ENCODE measurements around the gene COL4A1.
"Not testable (repeated sequence)": the region's sequence is repeated elsewhere in the genome, so short reads cannot be mapped to it uniquely, and the experiment has no call there.

The COL4A1 gene

GRCh38 chr13:110119935-110120905 lies 186.7 kb downstream of the COL4A1 start:
- FAIRE-seq (peak; percentile 59), DNase-seq (ENCODE audit: low spot score) (peak; percentile 74)

GRCh38 chr13:110118106-110118505 lies 188.9 kb downstream of the COL4A1 start:
- DNase-seq (ENCODE audit: low spot score) (no peak), FAIRE-seq (no peak)

GRCh38 chr13:110116072-110116487 lies 190.9 kb downstream of the COL4A1 start:
- no peak for FAIRE-seq
- no peak for DNase-seq (ENCODE audit: low spot score)

- FAIRE-seq, result no peak
Observed at GRCh38 chr13:110115591-110115990, 191.4 kb downstream of the COL4A1 start.

GRCh38 chr13:110114316-110114715 lies 192.6 kb downstream of the COL4A1 start:
- no peak for FAIRE-seq
- DNase-seq (ENCODE audit: low spot score), result no peak

More at GRCh38 chr13:110115591-110115990, 191.4 kb downstream of the COL4A1 start:
- no peak for DNase-seq (ENCODE audit: low spot score)

GRCh38 chr13:110113284-110113764 lies 193.6 kb downstream of the COL4A1 start:
- DNase-seq (ENCODE audit: low spot score) (peak; percentile 77), FAIRE-seq (no peak)

GRCh38 chr13:110112379-110112778 lies 194.6 kb downstream of the COL4A1 start:
- FAIRE-seq; DNase-seq (ENCODE audit: low spot score): not testable (repeated sequence)

GRCh38 chr13:110110783-110111182 lies 196.2 kb downstream of the COL4A1 start:
- DNase-seq (ENCODE audit: low spot score) (no peak), FAIRE-seq (no peak)

GRCh38 chr13:110109910-110110309 lies 197.0 kb downstream of the COL4A1 start:
- DNase-seq (ENCODE audit: low spot score) (peak; percentile 86), FAIRE-seq (peak; percentile 84)

GRCh38 chr13:110109140-110109783 lies 197.7 kb downstream of the COL4A1 start:
- no peak for DNase-seq (ENCODE audit: low spot score)
- FAIRE-seq, result no peak

GRCh38 chr13:110108348-110109139 lies 198.4 kb downstream of the COL4A1 start:
- FAIRE-seq, result peak; percentile 50
- DNase-seq (ENCODE audit: low spot score), result peak; percentile 84

- DNase-seq (ENCODE audit: low spot score), result no peak
- FAIRE-seq, result no peak
Observed at GRCh38 chr13:110107568-110108347, 199.2 kb downstream of the COL4A1 start.

- DNase-seq (ENCODE audit: low spot score), result no peak
- no peak for FAIRE-seq
Observed at GRCh38 chr13:110106726-110107125, 200.2 kb downstream of the COL4A1 start.

- DNase-seq (ENCODE audit: low spot score), result no peak
- no peak for FAIRE-seq
Observed at GRCh38 chr13:110105136-110105535, 201.8 kb downstream of the COL4A1 start.

GRCh38 chr13:110103534-110103933 lies 203.4 kb downstream of the COL4A1 start:
- DNase-seq (ENCODE audit: low spot score) (no peak), FAIRE-seq (no peak)

- no peak for DNase-seq (ENCODE audit: low spot score)
- FAIRE-seq, result no peak
Observed at GRCh38 chr13:110103026-110103425, 203.9 kb downstream of the COL4A1 start.

GRCh38 chr13:110102053-110102452 lies 204.9 kb downstream of the COL4A1 start:
- DNase-seq (ENCODE audit: low spot score), result no peak
- FAIRE-seq, result no peak

GRCh38 chr13:110099922-110100321 lies 207.0 kb downstream of the COL4A1 start:
- DNase-seq (ENCODE audit: low spot score), result no peak

More at GRCh38 chr13:110099922-110100321, 207.0 kb downstream of the COL4A1 start:
- no peak for FAIRE-seq

All from RCC 7860 (cell line).